RWPE1 (cell line): Measurements from ENCODE around the gene CTBP1.

ENCODE experiments used
- CTCF ChIA-PET: fragments of 350-600 bp; sonication (Branson Sonifier 250); formaldehyde crosslinking; extraction: SDS; loops from one replicate; lab custom pipeline; 2021; lab: Yijun Ruan, JAX
- POLR2A ChIA-PET: fragments of 400-600 bp; formaldehyde crosslinking; extraction: SDS; loops from one replicate; lab custom pipeline; 2020; ENCODE audit warnings: antibody characterized with exemption; ENCODE audit not compliant: low non-redundant PET; lab: Yijun Ruan, JAX
- DNase-seq: peaks from one replicate; pipeline ENCODE4 v3.0.0; 2012; ENCODE audit warnings: low spot score
- H3K27ac ChIP-seq: fragments of 450-650 bp; 2 replicates; pipeline ENCODE4 v1.5.1; 2017
- CTCF ChIP-seq: fragments of 450-650 bp; conservative IDR thresholded peaks from 2 replicates; pipeline ENCODE4 v1.5.1; 2017; ENCODE audit warnings: low read depth, mild to moderate bottlenecking

CTBP1 gene

GRCh38 chr4:1248245-1249147 is at the start of gene CTBP1:
TSS of gene CTBP1 (minus strand) at chr4:1249130. CDS start at chr4:1241331, 7,799 bp downstream.
- ChIA-PET CTCF (no interaction called here), POLR2A (interaction anchor here (0.6 to 1.8 kb wide), 2 partner anchors 57 to 98 kb away, joined by 3 to 7 read pairs; partner anchors contain the start of gene UVSSA)
- TF ChIP-seq CTCF = no peak
- peak within 1 kb of the TSS; percentile 97 for H3K27ac ChIP-seq
- DNase-seq = peak; percentile 92

GRCh38 chr4:1298461-1298860 is 49.5 kb upstream of the CTBP1 start:
- DNase-seq = no peak
- TF ChIP-seq CTCF = no peak
- ChIA-PET CTCF (no interaction called here), POLR2A (no interaction called here)
- H3K27ac ChIP-seq = peak overlapping the region; percentile 98

- TF ChIP-seq CTCF = no peak
- ChIA-PET POLR2A (no interaction called here), CTCF (no interaction called here)
- no peak for DNase-seq
- H3K27ac ChIP-seq = peak overlapping the region; percentile 98
Observed at GRCh38 chr4:1297456-1298325, 48.8 kb upstream of the CTBP1 start.

- H3K27ac ChIP-seq = peak overlapping the region; percentile 98
- POLR2A ChIA-PET = no interaction called here
- no peak for TF ChIP-seq CTCF
- CTCF ChIA-PET = no interaction called here
- no peak for DNase-seq
Observed at GRCh38 chr4:1297023-1297395, 48.1 kb upstream of the CTBP1 start.

GRCh38 chr4:1296324-1297022 is 47.5 kb upstream of the CTBP1 start:
- ChIA-PET CTCF (no interaction called here), POLR2A (no interaction called here)
- TF ChIP-seq CTCF = no peak
- H3K27ac ChIP-seq = peak overlapping the region; percentile 98
- peak; percentile 13 for DNase-seq
